HepG2 (cell line): ENCODE results near the gene UBE2I. TPM values are rescaled to one million over a fixed set of nuclear protein-coding genes. Genes with fewer than 3 reads are reported as not detected.

ENCODE experiments used
- MAZ ChIP-seq, 2 experiments: sonication (generic) in 1 of 2; formaldehyde crosslinking in 1 of 2; IDR thresholded peaks; 2 replicates each; pipeline versions ENCODE4 v1.5.0 to v1.6.1; 2012 to 2020; ENCODE audit warnings: low read depth in 2 of 2, mild to moderate bottlenecking in 2 of 2, borderline replicate concordance in 1 of 2, improper control_type of control experiment in 1 of 2, low read length in 1 of 2, missing genetic modification reagents in 1 of 2, moderate library complexity in 1 of 2
- ZNF446 ChIP-seq: sonication (generic); formaldehyde crosslinking; IDR thresholded peaks from 2 replicates; pipeline ENCODE4 v1.5.0; 2020; ENCODE audit warnings: mild to moderate bottlenecking, missing genetic modification reagents
- polyA plus RNA-seq, 8 experiments: library from polyadenylated mRNA; depleted of rRNA in 3 of 8; stranded (reverse) in 7 of 8; unstranded in 1 of 8; fragments of >200 nt; fragmentation: Illumina TruSeq in 4 of 8; extraction: Trizol in 4 of 8; gene quantifications; 2 replicates each; pipeline versions ENCODE4 v1.2.1 to v1.2.3, GENCODE V29; 2011 to 2016; ENCODE audit warnings: low read depth in 4 of 8, missing spikeins in 1 of 8, mixed read lengths in 1 of 8; ENCODE audit not compliant: insufficient read depth in 1 of 8
- total RNA-seq, 5 experiments: library from RNA; depleted of rRNA; stranded (reverse); fragments of >200 nt; fragmentation: Illumina TruSeq; extraction: Trizol; gene quantifications; 2 replicates each; pipeline ENCODE4 v1.2.3, GENCODE V29; 2016; ENCODE audit warnings: low read depth in 1 of 5
- TF ChIP-seq, protein P1 (sequence below): sonication (generic); formaldehyde crosslinking; IDR thresholded peaks from 2 replicates; pipeline ENCODE4 v1.5.0; 2020; ENCODE audit warnings: mild to moderate bottlenecking, missing genetic modification reagents, borderline replicate concordance
- TF ChIP-seq, protein P2 (sequence below): sonication (generic); formaldehyde crosslinking; IDR thresholded peaks from 2 replicates; pipeline ENCODE4 v1.8.1; 2023; ENCODE audit warnings: mild to moderate bottlenecking, inconsistent platforms, moderate library complexity, missing genetic modification reagents, borderline replicate concordance
- TF ChIP-seq, protein P3 (sequence below): sonication (generic); formaldehyde crosslinking; IDR thresholded peaks from 2 replicates; pipeline ENCODE4 v1.8.1; 2023; ENCODE audit warnings: mild to moderate bottlenecking, missing genetic modification reagents

UBE2I gene
- total and polyA plus RNA-seq, 2 of the 13 experiments (the other 11 are each of a cell fraction or from before 2014, with no cell fraction given) = 75.8 to 98.9 TPM

DNA sequence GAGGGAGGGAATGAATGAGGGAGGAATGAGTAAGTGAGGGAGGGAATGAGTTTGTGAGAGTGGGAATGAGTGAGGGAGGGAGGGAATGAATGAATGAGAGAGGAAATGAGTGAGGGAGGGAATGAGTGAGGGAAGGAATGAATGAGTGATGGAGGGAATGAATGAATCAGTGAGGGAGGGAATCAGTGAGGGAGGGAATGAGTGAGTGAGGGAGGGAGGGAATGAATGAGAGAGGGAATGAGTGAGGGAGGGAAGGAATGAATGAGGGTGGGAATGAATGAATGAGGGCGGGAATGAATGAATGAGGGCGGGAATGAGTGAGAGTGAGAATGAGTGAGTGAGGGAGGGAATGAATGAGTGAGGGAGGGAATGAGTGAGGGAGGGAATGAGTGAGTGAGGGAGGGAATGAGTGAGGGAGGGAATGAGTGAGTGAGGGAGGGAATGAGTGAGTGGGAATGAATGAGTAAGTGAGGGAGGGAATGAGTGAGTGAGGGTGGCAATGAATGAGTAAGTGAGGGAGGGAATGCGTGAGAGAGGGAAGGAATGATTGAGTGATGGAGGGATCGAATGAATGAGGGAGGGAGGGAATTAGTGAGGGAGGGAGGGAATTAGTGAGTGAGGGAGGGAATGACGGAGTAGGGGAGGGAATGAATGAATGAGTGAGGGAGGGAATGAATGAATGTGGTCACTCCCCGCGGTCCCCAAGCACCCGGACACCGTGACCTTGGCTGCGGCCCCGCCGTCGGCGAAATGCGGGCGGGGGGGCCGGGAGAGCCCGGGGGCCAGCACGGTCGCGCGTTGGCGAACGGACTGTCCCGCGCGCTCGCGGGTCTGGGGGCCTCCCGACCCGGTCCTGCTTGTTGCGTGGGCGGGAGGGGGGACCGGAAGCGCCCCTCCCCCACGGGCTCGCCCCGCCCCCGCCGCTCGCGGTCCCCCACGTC lies 1.1 kb upstream of the UBE2I start (continued):
- TF ChIP-seq, protein P1, sequence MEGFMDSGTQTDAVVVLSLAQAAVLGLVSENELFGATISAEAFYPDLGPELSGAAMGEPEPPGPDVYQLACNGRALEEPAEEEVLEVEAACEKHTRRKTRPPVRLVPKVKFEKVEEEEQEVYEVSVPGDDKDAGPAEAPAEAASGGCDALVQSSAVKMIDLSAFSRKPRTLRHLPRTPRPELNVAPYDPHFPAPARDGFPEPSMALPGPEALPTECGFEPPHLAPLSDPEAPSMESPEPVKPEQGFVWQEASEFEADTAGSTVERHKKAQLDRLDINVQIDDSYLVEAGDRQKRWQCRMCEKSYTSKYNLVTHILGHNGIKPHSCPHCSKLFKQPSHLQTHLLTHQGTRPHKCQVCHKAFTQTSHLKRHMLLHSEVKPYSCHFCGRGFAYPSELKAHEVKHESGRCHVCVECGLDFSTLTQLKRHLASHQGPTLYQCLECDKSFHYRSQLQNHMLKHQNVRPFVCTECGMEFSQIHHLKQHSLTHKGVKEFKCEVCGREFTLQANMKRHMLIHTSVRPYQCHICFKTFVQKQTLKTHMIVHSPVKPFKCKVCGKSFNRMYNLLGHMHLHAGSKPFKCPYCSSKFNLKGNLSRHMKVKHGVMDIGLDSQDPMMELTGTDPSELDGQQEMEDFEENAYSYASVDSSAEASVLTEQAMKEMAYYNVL (CRISPR knock-in tag) = peak; percentile 89
- TF ChIP-seq ZNF446 (CRISPR knock-in tag) = 0 out of 2 replicates have a peak, but pooled peaks have one; percentile 9
- TF ChIP-seq, protein P2, sequence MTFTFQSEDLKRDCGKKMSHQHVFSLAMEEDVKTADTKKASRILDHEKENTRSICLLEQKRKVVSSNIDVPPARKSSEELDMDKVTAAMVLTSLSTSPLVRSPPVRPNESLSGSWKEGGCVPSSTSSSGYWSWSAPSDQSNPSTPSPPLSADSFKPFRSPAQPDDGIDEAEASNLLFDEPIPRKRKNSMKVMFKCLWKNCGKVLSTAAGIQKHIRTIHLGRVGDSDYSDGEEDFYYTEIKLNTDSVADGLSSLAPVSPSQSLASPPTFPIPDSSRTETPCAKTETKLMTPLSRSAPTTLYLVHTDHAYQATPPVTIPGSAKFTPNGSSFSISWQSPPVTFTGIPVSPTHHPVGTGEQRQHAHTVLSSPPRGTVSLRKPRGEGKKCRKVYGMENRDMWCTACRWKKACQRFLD (CRISPR knock-in tag) = no peak
- TF ChIP-seq MAZ (IDR thresholded peaks at IDR 0.05; ENCODE audit: borderline replicate concordance, low read depth, low read length) = peak; percentile 66
- TF ChIP-seq MAZ (CRISPR knock-in tag; IDR thresholded peaks at IDR 0.05; ENCODE audit: low read depth) = no peak
- TF ChIP-seq, protein P3, sequence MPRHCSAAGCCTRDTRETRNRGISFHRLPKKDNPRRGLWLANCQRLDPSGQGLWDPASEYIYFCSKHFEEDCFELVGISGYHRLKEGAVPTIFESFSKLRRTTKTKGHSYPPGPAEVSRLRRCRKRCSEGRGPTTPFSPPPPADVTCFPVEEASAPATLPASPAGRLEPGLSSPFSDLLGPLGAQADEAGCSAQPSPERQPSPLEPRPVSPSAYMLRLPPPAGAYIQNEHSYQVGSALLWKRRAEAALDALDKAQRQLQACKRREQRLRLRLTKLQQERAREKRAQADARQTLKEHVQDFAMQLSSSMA = no peak
